GM19099 (cell line): Measurements from ENCODE around the gene PCGF2.
A peak's percentile ranks its signal among the peaks of the same experiment; 100 is the strongest.

Source experiments
- POLR2A ChIP-seq: IDR thresholded peaks from 3 replicates; pipeline ENCODE4 v1.6.1; 2011; ENCODE audit warnings: low read depth; ENCODE audit not compliant: insufficient read length; ENCODE audit errors: extremely low read depth

The PCGF2 gene

DNA sequence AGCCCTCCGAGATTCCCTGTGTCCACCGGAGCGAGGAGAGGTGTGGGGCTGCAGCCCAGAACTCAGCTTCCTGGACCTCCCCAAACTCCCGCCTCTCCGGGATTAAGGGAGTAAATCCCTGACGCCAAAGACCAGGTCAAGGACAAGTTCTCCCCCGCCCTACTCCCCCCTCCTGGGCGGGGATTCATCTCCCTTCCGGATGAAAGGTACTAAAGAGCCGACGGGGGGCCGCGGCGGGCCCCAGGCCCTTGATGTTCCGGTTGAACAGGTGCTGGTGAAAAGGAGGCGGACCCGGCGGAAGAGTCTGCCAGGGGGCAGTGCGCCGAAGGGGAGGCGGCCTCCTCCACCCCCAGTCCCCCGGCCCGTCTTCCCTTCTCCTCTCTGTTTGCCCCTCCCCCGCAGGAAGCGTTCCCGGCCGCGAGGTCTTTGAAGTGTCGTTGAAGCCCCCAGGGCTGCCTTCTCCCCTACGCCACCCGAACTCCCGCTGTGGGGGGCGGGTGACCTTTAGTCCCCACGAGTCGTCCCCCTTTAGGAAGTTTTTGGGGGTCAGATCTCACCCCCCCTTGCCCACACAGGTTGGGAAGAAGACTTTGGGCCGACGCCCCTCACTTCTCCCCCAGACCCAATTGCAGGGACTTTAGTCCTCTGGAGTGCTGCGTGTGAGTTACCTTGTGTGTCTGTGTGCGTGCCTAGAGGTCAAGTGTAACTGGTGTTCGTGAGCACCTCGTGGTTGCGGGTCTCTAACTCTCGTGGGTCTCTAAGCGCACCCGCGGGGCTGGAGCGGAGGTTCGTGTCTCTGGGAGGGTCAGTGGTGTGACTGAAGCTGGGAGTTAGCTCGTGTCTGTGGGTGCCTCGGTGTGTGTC is 44.2 kb downstream of the PCGF2 start:
- TF ChIP-seq POLR2A, result peak; percentile 35

DNA sequence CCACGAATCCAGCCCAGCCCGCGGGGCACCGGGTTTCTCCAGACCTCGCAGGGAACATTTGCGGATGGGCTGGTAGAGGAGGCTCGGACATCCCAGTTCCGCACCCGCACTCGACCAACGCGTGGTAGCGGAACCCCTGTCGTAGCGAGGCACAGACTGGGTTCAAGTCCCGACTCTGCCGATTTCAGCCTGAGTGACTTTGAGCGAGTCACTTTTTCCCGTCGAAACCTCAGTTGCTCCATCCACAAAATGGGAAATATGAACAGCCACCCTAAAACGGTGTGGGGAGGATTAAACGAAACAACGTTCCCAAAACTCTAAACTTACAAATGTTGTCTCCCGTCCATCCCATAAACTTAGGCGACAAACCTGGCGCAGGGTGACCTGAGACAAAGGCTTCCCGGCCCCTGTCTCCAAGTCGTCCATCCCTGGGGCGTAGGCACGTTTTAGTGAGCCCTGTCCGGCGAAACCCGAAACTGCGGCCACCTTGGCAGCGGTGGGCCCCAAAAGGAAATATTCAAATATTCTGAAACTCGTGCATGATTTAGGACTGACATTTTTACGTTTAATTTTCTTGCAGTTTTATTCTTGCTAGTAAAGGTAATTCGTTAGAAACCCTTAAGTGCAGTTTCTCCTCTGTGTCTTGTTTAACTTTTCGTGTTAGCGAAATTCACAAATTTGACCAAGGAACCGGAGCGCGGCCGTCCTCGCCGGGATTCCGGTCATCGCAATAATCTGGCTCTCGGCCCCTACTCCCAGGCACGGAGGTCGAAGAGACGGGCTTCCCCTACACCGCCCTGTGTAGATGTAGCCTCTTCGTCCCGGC is 45.0 kb downstream of the PCGF2 start:
- TF ChIP-seq POLR2A, result peak; percentile 46

DNA sequence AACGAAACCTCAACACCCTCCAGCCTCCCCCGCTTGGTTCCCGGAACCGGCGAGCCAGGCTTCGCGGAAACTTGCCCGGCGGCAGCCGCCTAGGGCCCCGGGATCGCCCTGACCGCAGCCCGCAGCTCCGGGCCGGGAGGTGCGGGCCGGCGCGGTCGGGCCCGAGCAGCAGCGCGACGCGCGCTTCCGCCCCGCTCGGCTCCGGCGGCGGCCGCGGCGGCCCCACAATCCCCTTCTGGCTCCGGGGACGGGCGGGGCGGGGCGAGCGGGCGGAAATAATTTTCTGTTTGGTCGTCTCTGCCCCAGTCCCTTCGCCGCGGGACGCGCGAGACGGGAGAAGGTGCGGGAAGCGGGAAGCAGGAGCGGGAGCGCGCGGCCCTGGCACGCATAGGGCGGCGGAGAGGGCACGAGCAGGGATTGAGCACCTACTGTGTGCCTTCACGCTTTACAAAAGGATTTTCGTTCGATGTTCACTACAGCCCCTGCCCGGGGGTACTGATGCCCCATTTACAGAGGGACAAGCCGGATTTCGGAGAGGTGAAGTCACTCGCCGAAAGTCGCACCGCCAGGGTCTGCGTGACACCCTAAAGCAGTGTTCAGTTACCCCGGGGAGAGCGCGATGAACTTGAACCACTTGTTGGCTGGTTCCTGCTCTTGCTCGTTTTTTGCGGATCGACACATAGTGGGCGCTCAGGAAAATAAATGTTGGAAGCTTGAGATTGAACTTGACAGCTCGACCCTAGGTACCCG is 45.8 kb downstream of the PCGF2 start:
- TF ChIP-seq POLR2A, result peak; percentile 86

DNA sequence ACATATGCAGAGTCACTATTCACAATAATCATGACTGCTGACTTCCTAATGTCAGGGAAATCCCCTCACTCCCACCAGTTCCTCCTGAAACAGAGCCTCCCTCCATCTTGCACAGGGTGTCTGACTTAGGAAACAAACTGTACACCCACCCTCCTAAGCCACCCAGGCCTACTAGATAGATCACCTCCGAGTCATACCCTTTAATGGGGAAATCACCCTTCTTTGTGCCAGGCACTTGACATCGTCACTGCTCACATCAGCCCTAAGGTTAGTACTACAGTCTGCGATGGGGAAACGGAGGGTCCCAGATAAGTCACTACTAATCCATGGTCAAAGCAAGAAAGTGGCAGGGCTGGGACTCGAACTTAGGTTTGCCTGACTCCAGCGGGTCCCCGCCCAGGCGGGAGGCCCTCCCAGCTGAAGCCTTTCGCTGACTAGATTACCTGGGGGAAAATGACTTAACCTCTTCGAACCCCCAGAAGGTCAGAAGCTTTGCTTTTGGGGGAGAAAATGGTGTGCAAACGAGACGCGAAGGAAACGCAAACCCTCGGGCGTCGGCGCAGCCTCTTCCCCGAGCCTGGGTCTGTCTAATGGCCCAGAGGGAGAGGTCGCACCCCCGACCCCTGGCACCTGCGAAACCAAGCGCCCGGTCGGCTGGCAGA is 46.5 kb downstream of the PCGF2 start:
- TF ChIP-seq POLR2A, result no peak

DNA sequence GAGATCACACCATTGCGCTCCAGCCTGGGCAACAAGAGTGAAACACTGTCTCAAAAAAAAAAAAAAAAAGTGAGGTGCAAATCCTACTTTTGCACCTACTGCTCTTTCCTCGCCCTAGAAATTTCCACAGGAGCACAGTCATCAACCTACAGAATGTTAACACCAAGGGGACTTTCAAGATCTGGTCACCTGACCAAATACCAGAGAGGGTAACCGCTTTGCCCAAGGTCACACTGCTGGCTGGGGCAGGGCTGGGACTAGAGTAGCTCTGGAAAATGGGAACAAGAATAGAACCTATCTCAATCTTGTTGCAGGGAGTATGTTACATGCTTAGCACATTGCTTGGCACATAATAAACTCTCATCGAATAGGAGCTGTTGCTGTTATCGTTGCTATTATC is 49.4 kb downstream of the PCGF2 start:
- no peak for TF ChIP-seq POLR2A

DNA sequence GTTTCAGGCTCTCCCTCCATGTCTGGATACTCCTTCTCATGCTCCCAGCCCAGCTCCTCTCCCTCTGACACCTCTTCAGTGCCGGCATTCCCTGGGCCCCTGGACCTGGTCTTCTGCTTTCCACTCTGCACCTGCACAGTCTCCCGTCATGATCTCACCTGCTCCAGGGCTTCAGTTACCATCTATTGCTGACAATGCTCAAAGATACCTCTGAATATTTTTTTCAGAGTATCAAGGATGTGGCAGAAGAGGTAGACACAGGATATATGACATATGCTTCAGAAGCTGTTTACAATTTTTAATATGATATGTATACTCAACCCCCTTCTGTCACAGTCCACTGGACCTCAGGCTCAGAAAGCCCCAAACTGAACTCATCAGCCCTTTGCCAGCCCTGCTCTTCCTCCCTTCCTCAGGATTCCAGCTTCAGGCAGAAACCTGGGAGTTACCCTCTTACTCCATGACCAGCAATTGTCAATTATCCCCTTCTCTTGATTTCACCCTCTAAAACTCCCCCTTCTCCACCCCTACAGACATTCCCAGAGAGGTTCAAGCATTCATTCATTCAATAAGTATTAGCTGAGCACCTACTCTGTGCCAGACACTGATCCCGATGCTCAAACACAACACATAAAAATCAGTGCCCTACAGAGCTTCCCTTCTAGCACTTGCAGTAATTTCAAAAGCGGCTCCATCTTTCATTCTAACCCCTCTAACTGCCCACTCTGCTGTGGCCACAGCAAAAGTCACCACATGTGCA is 50.9 kb downstream of the PCGF2 start:
- TF ChIP-seq POLR2A, result no peak

DNA sequence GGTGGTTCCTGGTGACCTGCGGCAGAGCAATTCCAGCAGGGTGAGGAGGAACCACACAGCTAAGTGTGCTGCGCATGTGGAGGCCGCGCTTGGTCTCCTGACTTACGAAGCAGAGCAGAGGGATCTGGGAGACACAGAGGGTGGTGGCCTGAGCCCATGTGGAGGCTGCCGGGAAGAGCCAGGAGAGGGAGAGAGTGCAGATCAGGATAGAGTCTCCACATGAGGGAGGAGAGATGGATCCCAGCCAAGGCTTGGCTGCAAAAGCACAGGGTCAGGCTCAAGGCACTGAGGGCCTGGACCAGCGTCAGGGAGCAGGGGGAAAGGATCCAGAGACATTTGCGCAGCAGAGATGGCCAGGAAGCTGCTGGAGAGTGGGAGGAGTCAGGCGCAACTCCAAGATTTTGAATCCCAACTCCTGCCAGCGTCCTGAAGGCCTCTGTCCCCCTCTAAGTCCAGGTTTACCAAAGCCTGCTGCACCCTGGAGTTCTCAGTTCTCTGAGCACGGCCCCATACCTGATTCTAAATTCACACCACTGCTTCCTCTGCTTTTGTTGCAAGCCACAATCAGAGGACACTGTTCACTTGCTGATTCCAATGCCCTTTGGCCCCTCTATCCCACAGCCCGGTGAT is 54.3 kb downstream of the PCGF2 start:
- TF ChIP-seq POLR2A, result no peak

DNA sequence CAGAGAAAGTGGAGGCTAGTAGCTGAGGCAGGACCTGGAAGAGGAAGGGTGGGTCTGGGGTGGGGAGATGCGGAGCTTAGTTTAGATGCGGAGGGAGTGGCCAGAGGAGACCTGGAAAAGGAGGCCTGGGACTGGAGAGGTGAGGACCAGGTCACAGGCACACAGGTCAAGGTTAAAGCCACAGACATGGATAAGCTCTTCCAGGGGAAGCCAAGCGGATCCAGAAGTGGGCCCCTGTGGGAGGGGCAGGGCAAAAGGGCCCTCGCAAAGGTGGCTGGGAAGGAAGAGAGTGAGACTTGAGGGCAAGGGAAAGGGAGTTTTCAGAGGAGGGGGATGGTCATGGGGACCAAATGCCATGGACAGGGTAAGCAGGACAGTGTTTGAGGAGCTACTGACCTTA is 57.0 kb downstream of the PCGF2 start:
- TF ChIP-seq POLR2A, result no peak

DNA sequence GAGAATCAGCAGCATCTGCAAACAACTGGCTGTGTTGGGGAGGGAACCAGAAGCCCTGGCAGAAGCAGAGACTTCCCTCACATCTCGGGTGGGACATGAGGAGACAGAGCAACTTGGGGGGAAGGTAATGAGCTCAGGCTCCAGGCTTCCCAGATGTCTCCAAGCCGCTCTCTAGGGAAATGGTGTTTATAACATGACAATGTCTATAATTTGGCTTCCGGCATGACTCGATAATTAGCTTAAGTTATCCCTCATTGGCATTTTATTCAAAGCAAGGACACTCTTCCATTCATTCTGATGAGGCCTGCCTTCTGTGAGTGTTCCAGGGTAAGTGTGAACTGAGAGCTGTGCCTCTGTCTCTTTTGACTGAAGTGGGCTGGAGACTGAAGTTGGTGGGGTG is 57.8 kb downstream of the PCGF2 start:
- no peak for TF ChIP-seq POLR2A

DNA sequence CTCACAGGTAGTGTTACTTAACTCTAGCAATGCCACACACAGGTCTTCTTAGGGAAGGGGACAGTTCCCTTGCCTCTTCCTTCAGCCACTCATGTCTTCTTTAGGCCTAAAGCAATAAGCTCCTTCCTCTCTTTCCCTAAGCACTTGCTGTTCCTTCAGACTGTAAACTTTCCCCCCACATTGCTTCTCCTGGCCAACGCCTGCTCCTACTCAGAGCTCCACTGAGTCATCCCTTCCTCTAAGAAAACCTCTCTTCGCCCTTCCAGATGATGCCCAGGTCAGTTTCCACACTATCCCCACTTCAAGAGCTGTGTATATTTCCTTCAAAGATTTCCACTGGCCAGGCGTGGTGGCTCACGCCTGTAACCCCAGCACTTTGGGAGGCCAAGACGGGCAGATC is 60.9 kb downstream of the PCGF2 start:
- TF ChIP-seq POLR2A, result no peak

DNA sequence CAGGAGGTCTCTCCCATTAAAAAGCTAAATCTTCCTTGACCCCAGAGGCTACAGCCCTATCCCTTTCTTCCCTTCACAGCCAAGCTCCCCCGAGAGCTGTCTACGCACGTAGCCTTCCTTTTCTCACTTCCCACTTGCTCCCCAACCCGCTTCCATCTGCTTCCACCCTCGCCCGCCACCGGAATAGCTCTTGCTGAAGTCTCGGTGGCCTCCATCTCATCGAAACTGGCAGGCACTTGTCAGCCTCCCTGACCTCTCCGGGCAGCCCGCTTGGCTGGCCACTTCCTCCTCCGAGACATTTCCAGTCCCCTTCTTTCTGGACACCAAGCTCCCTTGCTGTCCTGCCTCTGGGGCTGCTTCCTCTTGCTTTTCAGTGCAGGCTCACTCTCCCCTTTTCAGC is 62.6 kb downstream of the PCGF2 start:
- TF ChIP-seq POLR2A, result no peak
